Left lung (tissue), 10 donors: Measurements from ENCODE around the gene KDM4C. TPM values are rescaled to one million over a fixed set of nuclear protein-coding genes. Genes with fewer than 3 reads are reported as not detected.

Source experiments
- ATAC-seq: fragments of 200-7000 bp; cut with Tn5 transposase; one replicate; pipeline ENCODE4 v1.9.1; 2020; ENCODE audit warnings: moderate library complexity
- DNase-seq, 4 donors: peaks; one replicate each; pipeline ENCODE4 v3.0.0-alpha.2; 2013 to 2020
- H3K27ac ChIP-seq, 2 donors: fragments of 200-600 bp; sonication (generic) in 1 of 2; one replicate each; pipeline versions ENCODE4 v1.5.0 to v1.8.0; 2020 to 2021
- H3K27me3 ChIP-seq, 2 donors: fragments of 200-600 bp; sonication (generic) in 1 of 2; one replicate each; pipeline versions ENCODE4 v1.5.0 to v1.8.0; 2020 to 2021
- H3K36me3 ChIP-seq, 2 donors: fragments of 200-600 bp; sonication (generic) in 1 of 2; one replicate each; pipeline versions ENCODE4 v1.5.0 to v1.8.0; 2020 to 2021
- H3K4me1 ChIP-seq, 2 donors: fragments of 200-600 bp; one replicate each; pipeline ENCODE4 v1.8.0; 2021
- H3K4me3 ChIP-seq, 2 donors: fragments of 200-600 bp; sonication (generic) in 1 of 2; one replicate each; pipeline versions ENCODE4 v1.5.0 to v1.8.0; 2020 to 2021; ENCODE audit warnings: mild to moderate bottlenecking in 1 of 2
- H3K9me3 ChIP-seq, 2 donors: fragments of 200-600 bp; sonication (generic) in 1 of 2; one replicate each; pipeline versions ENCODE4 v1.5.0 to v1.8.0; 2020 to 2021
- intact Hi-C, 2 donors: fragments of 100-400 bp; cut with DNase I; formaldehyde crosslinking; loops; one replicate each; pipeline versions ENCODE4 v1.11.2 to v1.14.2; 2022
- polyA plus RNA-seq, 6 donors: library from polyadenylated mRNA; unstranded; fragments of 120-200 nt; gene quantifications; one replicate each; pipeline ENCODE4 v1.2.1, GENCODE V29; 2013; ENCODE audit not compliant: insufficient read length in 6 of 6
- total RNA-seq, 2 donors: library from RNA; stranded (reverse); fragmentation: NEBNext Ultra II Directional; extraction: Animal tissue kit (Norgen Biotek cat#: 25700); gene quantifications; one replicate each; pipeline ENCODE4 v1.2.1, GENCODE V29; 2021
- TF ChIP-seq, protein P1 (sequence below), 2 donors: fragments of 200-600 bp; sonication (generic) in 1 of 2; IDR thresholded peaks; one replicate each; pipeline versions ENCODE4 v1.5.0 to v1.8.0; 2021; ENCODE audit warnings: antibody characterized with exemption in 2 of 2
- donor health status: DM: no; HTN: yes; CAD: no.
- donor health status: DM: no; HTN: no; CAD: no.

KDM4C gene
- total and polyA plus RNA-seq, 8 donors: 11.7 to 34.8 (median 15.2) TPM

DNA sequence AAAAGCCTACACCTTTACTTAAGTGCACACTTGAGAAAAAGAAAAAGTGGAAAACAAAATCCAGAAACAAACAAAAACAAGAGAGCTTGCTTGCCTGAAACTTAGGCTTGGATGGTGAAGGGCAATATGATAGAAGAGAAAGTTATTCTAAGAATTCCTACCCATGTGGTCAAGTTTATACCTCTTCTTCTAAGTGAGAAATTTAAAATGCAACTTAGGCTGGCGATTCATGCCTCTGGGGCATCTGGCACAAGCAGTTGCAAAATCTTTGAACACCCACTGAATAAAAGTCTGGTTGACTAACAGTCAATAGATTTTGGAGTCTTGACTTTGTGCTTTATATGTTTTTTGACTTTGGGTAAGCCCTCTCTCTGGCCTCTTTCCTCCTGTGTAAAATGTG, 239.6 kb downstream of the KDM4C start:
- ATAC-seq (no peak), DNase-seq (no peak)
- TF ChIP-seq, protein P1, sequence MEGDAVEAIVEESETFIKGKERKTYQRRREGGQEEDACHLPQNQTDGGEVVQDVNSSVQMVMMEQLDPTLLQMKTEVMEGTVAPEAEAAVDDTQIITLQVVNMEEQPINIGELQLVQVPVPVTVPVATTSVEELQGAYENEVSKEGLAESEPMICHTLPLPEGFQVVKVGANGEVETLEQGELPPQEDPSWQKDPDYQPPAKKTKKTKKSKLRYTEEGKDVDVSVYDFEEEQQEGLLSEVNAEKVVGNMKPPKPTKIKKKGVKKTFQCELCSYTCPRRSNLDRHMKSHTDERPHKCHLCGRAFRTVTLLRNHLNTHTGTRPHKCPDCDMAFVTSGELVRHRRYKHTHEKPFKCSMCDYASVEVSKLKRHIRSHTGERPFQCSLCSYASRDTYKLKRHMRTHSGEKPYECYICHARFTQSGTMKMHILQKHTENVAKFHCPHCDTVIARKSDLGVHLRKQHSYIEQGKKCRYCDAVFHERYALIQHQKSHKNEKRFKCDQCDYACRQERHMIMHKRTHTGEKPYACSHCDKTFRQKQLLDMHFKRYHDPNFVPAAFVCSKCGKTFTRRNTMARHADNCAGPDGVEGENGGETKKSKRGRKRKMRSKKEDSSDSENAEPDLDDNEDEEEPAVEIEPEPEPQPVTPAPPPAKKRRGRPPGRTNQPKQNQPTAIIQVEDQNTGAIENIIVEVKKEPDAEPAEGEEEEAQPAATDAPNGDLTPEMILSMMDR (IDR thresholded peaks at IDR 0.05): no peak

DNA sequence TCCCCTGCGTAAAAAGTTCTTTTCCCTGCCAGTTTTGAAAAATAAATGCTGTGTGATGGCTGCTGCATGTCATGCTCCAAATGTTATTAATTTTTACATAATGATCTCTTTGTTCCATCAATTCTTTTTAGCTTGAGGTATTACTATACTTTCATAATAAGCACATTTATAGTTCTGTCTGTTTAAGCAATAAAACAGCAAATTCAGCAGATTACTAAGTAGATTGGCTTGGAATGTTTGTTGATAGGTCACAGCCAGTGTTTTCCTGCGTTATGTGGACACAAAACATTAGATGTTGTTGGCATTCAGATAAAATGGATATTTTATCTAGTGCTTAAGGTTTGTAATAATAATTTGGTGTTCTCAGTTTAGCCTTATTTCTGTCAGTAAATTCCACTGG, 242.0 kb downstream of the KDM4C start:
- DNase-seq: no peak
- TF ChIP-seq, protein P1 (IDR thresholded peaks at IDR 0.05): no peak
- intact Hi-C loops: no loop called here
- H3K36me3 ChIP-seq: peaks cover 0 to 50% of the 10 kb centered on the region in 2 donors
- ATAC-seq: no peak
- H3K27me3 ChIP-seq: no peaks in the 10 kb centered on the region
- H3K27ac ChIP-seq: no peak overlapping the region
- H3K4me1 ChIP-seq: peaks cover 0 to 5% of the 10 kb centered on the region in 2 donors
- H3K9me3 ChIP-seq: no peaks in the 10 kb centered on the region
- no peak overlapping the region for H3K4me3 ChIP-seq

More for the DNA sequence above, 239.6 kb downstream of the KDM4C start:
- H3K27ac ChIP-seq: no peak overlapping the region
- H3K9me3 ChIP-seq: no peaks in the 10 kb centered on the region
- intact Hi-C loops: no loop called here
- H3K27me3 ChIP-seq: no peaks in the 10 kb centered on the region
- H3K4me1 ChIP-seq: peaks cover 0 to 5% of the 10 kb centered on the region in 2 donors
- no peak overlapping the region for H3K4me3 ChIP-seq
- H3K36me3 ChIP-seq: peaks cover 0 to 50% of the 10 kb centered on the region in 2 donors

DNA sequence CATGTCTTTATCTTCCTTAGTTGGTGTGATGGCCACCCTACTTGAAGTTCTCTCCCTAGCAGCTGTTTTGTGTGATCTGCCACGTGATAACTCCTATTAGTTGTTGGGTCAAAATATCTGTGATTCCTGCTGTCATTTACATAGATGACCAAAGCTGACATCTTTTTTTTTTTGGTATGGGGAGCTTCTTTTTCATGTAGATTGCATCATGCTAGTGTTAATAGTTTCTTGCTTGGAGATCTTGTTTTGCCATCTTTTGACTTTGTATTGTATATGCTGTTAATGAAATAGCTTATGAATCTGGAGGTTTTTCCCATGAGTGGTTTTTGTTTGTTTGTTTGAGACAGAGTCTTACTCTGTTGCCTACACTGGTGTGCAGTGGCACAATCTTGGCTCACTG, 243.8 kb downstream of the KDM4C start:
- Histone ChIP-seq H3K36me3 (peaks cover 0 to 36% of the 10 kb centered on the region in 2 donors), H3K9me3 (no peaks in the 10 kb centered on the region), H3K27ac (no peak overlapping the region), H3K4me1 (peaks cover 0 to 5% of the 10 kb centered on the region in 2 donors), H3K27me3 (no peaks in the 10 kb centered on the region), H3K4me3 (no peak overlapping the region)
- no peak for ATAC-seq
- intact Hi-C loops: no loop called here
- TF ChIP-seq, protein P1 (IDR thresholded peaks at IDR 0.05): no peak
- DNase-seq: no peak

DNA sequence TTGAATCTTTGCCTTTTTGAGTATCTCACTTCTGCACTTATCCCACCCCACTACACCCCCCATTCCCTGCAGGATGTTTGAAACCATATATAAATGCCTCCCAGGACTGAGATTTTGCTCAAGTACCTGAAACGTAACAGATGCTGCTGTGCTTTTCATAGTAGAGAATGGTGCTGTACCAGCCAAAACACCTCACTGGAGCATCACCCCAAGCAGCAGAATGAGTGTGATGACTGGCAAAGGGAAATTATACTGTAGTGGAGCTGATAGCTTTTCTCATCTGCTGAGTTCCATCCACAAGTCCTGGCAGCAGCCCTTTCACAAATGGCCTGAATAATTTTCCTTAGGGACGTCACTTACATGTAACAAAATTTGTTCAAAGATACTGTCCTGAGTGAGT, 246.1 kb downstream of the KDM4C start:
- DNase-seq (no peak), ATAC-seq (no peak)
- no peak overlapping the region for H3K4me3 ChIP-seq
- intact Hi-C loops: no loop called here
- TF ChIP-seq, protein P1 (IDR thresholded peaks at IDR 0.05): no peak
- H3K9me3 ChIP-seq: no peaks in the 10 kb centered on the region
- no peaks in the 10 kb centered on the region for H3K27me3 ChIP-seq
- no peak overlapping the region for H3K27ac ChIP-seq
- H3K36me3 ChIP-seq: peaks cover 0 to 40% of the 10 kb centered on the region in 2 donors
- peaks cover 0 to 5% of the 10 kb centered on the region in 2 donors for H3K4me1 ChIP-seq

DNA sequence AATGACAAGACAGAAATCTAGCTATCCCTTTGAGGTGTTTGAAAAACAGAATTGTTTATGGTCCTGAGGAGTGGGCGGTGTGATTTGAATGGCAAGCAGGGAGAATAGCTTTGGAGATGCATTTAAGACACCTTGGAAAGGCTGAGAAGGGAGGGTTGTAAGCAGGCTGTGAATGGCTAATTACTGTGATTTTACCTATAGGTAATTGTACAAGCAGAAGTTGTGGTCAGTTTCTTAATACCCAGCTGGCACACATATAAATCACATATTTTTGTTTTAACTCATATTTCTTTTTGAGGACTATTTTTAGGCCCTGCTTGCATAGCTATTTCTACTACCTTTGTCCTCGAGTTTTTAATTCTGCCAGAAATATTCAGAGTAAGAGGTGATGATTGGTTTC, 248.6 kb downstream of the KDM4C start:
- H3K27me3 ChIP-seq: no peaks in the 10 kb centered on the region
- H3K4me1 ChIP-seq: peaks cover 0 to 3% of the 10 kb centered on the region in 2 donors
- TF ChIP-seq, protein P1 (IDR thresholded peaks at IDR 0.05): no peak
- no peak overlapping the region for H3K27ac ChIP-seq
- H3K4me3 ChIP-seq: no peak overlapping the region
- peaks cover 0 to 41% of the 10 kb centered on the region in 2 donors for H3K36me3 ChIP-seq
- no peaks in the 10 kb centered on the region for H3K9me3 ChIP-seq
- ATAC-seq: no peak
- intact Hi-C loops: no loop called here
- DNase-seq: no peak
